Frontal cortex (tissue), 4 donors: ENCODE data around the gene LYRM4. TPM values are rescaled to one million over a fixed set of nuclear protein-coding genes. Genes with fewer than 3 reads are reported as not detected.

Experiments
- DNase-seq, 2 donors: peaks; one replicate each; pipeline ENCODE4 v3.0.0; 2012; ENCODE audit warnings: low spot score in 2 of 2
- FAIRE-seq: peaks from 2 replicates; lab custom pipeline; 2012; peaks lifted over from hg19 to GRCh38; lab: Jason Lieb, UNC
- total RNA-seq: library from RNA; depleted of rRNA; stranded (reverse); fragments of >200 nt; gene quantifications from one replicate; pipeline ENCODE4 v1.2.3, GENCODE V29; 2014
- donor health status: control.
- donor health status: control.
- donor health status: control.

LYRM4 gene
- total RNA-seq, 1 donor from 2014 or later, result 14.7 TPM

GRCh38 chr6:5211492-5211891, 49.3 kb downstream of the LYRM4 start:
- FAIRE-seq (no peak), DNase-seq (no peak)

GRCh38 chr6:5208471-5208971, 52.2 kb downstream of the LYRM4 start:
- DNase-seq (no peak), FAIRE-seq (no peak)

DNA sequence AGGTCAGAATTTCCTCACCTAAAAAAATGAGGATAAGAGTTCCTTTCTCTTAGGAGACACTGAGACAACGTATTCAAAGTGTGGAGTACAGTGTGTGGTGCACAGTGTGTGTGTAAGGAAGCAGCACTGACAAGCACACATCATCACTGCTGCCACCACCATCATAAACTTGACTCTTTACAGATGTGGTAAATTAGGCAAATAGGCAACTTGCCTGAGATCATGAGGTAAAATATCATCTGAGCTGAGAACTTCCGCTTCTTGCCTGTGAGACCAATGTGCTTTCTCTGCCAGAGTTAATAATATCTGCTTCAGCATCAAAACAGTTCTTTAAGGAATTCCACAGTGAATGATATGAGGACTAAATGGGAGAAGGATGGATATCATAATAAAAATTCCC, 52.7 kb downstream of the LYRM4 start:
- FAIRE-seq, result no peak
- DNase-seq, result no peak

GRCh38 chr6:5206920-5207561, 53.7 kb downstream of the LYRM4 start:
- DNase-seq (no peak), FAIRE-seq (no peak)

- peak; percentile 41 to 52 for DNase-seq
Measured at GRCh38 chr6:5205877-5206850, 54.6 kb downstream of the LYRM4 start.

GRCh38 chr6:5205035-5205507, 55.7 kb downstream of the LYRM4 start:
- FAIRE-seq (no peak), DNase-seq (no peak)

More at GRCh38 chr6:5205877-5206850, 54.6 kb downstream of the LYRM4 start:
- FAIRE-seq, result no peak

- FAIRE-seq (no peak), DNase-seq (no peak)
Measured at GRCh38 chr6:5204376-5204775, 56.4 kb downstream of the LYRM4 start.

DNA sequence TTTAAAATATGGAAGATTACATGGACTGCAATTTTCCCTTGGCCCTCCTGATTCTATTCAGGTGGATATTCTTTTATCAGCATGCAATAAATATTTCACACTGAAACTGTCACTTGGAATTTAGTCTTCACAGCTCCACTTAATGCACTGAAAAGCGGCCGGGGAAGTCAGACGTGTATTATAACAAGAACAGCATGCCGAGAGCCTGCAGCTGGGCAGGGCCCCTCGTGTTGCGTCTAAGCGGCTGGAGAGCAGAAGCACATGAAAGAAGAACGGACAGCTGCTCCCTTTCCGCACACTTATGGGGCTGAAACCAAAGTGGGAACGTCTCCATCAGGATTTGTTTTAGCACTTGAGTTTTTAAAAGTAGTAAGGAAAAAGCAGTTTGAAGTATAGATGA, 57.2 kb downstream of the LYRM4 start:
- FAIRE-seq (no peak), DNase-seq (no peak)

GRCh38 chr6:5202941-5203340, 57.8 kb downstream of the LYRM4 start:
- DNase-seq, result no peak
- no peak for FAIRE-seq

DNA sequence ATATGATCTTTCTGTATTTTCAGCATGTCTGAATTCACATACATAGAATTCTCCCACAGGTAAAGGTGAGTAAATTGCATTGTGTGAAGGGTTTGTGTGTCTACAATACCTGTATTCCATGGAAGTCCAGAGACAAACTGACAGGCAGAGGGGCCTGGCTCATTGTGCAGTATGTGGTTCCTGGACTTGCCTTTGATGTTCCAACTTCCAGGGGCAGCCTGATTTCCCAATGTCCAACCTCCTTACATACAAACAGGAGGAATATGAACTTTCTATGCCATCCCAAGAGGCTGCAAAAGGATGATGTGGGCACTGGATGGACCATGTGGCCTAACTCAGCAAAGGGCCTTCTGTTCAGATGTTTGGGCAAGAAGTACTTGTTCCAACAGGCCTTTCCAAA, 58.5 kb downstream of the LYRM4 start:
- FAIRE-seq, result no peak
- DNase-seq, result no peak

- DNase-seq, result no peak
- no peak for FAIRE-seq
Measured at GRCh38 chr6:5201271-5201670, 59.5 kb downstream of the LYRM4 start.

- DNase-seq (no peak), FAIRE-seq (no peak)
Measured at GRCh38 chr6:5199702-5200101, 61.0 kb downstream of the LYRM4 start.

DNA sequence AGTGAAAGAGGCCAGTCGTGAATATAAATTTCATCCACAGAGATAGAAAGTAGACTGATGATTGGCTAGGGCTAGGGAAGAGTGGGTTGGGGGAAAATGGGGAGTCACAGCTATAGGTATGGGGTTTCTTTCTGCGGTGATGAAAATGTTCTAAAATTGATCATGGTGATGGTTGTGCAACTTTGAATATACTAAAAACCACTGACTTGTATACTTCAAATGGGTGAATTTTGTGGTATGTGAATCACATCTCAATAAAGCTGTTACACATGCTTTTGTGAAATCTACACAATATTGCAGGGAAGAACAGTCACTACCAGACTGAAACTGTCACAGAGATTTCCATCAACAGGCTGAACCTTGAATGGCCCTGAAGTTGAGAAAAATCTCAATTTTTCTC, 61.5 kb downstream of the LYRM4 start:
- DNase-seq, result no peak
- FAIRE-seq, result no peak

- DNase-seq, result no peak
- no peak for FAIRE-seq
Measured at GRCh38 chr6:5197084-5197483, 63.7 kb downstream of the LYRM4 start.

GRCh38 chr6:5192135-5192794, 68.5 kb downstream of the LYRM4 start:
- FAIRE-seq, result no peak
- no peak for DNase-seq

- DNase-seq (no peak), FAIRE-seq (no peak)
Measured at GRCh38 chr6:5191722-5192121, 69.0 kb downstream of the LYRM4 start.

- DNase-seq (no peak), FAIRE-seq (no peak)
Measured at GRCh38 chr6:5191222-5191621, 69.5 kb downstream of the LYRM4 start.

DNA sequence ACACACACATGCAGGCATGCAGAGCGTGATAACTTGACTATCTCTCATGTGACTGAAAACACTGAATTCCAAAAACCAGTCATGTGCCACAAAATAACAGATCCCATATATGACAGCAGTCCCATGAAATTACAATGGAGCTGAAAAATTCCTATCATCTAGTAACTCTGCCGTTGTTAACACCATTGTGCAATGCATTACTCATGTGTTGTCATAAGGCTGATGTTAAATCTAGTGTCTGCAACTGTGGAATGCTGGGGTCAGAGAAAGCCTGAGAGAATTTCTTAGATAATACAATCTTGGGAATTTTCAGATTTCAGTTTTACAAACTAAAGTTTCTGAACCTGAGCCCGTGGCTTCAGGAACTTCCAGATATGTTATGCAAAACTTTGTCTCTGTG, 70.2 kb downstream of the LYRM4 start:
- DNase-seq (no peak), FAIRE-seq (no peak)

DNA sequence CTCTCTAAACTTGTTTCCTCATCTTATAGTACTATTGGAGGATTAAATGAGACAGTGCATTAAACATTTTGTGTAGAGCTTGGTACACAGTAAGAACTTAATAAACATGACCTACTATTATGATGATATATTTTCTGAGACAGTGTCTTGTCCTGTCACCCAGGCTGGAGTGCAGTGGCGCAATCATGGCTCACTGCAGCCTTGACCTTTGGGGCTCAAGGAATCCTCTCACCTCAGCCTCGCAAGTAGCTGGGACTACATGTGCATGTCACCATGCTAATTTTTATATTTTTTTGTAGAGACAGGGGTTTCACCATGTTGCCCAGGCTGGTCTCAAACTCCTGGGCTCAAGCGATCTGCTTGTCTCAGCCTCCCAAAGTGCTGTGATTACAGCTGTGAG, 72.1 kb downstream of the LYRM4 start:
- FAIRE-seq (no peak), DNase-seq (no peak)

GRCh38 chr6:5184878-5185277, 75.9 kb downstream of the LYRM4 start:
- no peak for FAIRE-seq
- DNase-seq, result no peak
